Gastrocnemius medialis (tissue), 4 donors: ENCODE measurements around the gene MAG. TPM values are rescaled to one million over a fixed set of nuclear protein-coding genes. Genes with fewer than 3 reads are reported as not detected.

Source experiments
- ATAC-seq, 2 donors: fragments of 150-250 bp; one replicate each; pipeline ENCODE4 v1.9.1; 2016
- DNase-seq, 2 donors: peaks; one replicate each; pipeline ENCODE4 v3.0.0-alpha.2; 2019
- H3K27ac ChIP-seq, 4 donors: fragments of 200-600 bp; sonication (generic); 1 replicate in 1 of 4; 2 replicates in 3 of 4; pipeline ENCODE4 v1.5.1; 2016 to 2018; ENCODE audit warnings: mild to moderate bottlenecking in 2 of 4, moderate library complexity in 1 of 4
- H3K27me3 ChIP-seq, 3 donors: fragments of 200-600 bp; sonication (generic) in 2 of 3; 1 replicate in 1 of 3; 2 replicates in 2 of 3; pipeline versions ENCODE4 v1.5.1 to v1.6.0; 2016 to 2019; ENCODE audit warnings: mild to moderate bottlenecking in 1 of 3, moderate library complexity in 1 of 3
- H3K36me3 ChIP-seq, 2 donors: fragments of 200-600 bp; sonication (generic) in 1 of 2; one replicate each; pipeline ENCODE4 v1.5.1; 2017 to 2018
- H3K4me1 ChIP-seq, 2 donors: fragments of 200-600 bp; sonication (generic) in 1 of 2; one replicate each; pipeline ENCODE4 v1.5.1; 2016 to 2017; ENCODE audit warnings: mild to moderate bottlenecking in 2 of 2
- H3K4me3 ChIP-seq, 4 donors: fragments of 200-600 bp; sonication (generic) in 3 of 4; 1 replicate in 1 of 4; 2 replicates in 3 of 4; pipeline ENCODE4 v1.5.1; 2016 to 2019; ENCODE audit warnings: mild to moderate bottlenecking in 2 of 4
- H3K9me3 ChIP-seq, 3 donors: fragments of 200-600 bp; sonication (generic) in 2 of 3; 1 replicate in 1 of 3; 2 replicates in 2 of 3; pipeline ENCODE4 v1.5.1; 2016 to 2019
- POLR2A ChIP-seq, 2 donors: fragments of 450-650 bp; IDR thresholded peaks; one replicate each; pipeline ENCODE4 v1.6.1; 2017; ENCODE audit warnings: antibody characterized with exemption in 2 of 2, mild to moderate bottlenecking in 2 of 2, moderate library complexity in 2 of 2
- in situ Hi-C, 4 donors: fragments of 200-750 bp; cut with MboI; loops; one replicate each; pipeline versions ENCODE4 v1.15.0 to v1.8.0; 2017; ENCODE audit warnings: low sequenced_read_pairs in 4 of 4
- intact Hi-C: fragments of 100-400 bp; cut with DNase I; formaldehyde crosslinking; loops from one replicate; pipeline ENCODE4 v1.15.1; 2023; ENCODE audit warnings: low total_unique reads
- total RNA-seq, 4 donors: library from RNA; depleted of rRNA; stranded (reverse); fragments of >200 nt; gene quantifications; one replicate each; pipeline versions ENCODE4 v1.1.0 to v1.2.3, GENCODE V29; 2016
- TF ChIP-seq, protein P1 (sequence below), 5 experiments: fragments of 450-650 bp in 3 of 5; fragments of 200-600 bp in 2 of 5; sonication (generic) in 2 of 5; IDR thresholded peaks in 4 of 5; conservative IDR thresholded peaks in 1 of 5; 1 replicate in 4 of 5; 2 replicates in 1 of 5; pipeline ENCODE4 v1.5.1; 2016 to 2019; ENCODE audit warnings: antibody characterized with exemption in 5 of 5, mild to moderate bottlenecking in 3 of 5, moderate library complexity in 3 of 5

Gene MAG
- total RNA-seq, 4 donors from 2014 or later: 0.24 to 1.5 TPM; not detected in 2

DNA sequence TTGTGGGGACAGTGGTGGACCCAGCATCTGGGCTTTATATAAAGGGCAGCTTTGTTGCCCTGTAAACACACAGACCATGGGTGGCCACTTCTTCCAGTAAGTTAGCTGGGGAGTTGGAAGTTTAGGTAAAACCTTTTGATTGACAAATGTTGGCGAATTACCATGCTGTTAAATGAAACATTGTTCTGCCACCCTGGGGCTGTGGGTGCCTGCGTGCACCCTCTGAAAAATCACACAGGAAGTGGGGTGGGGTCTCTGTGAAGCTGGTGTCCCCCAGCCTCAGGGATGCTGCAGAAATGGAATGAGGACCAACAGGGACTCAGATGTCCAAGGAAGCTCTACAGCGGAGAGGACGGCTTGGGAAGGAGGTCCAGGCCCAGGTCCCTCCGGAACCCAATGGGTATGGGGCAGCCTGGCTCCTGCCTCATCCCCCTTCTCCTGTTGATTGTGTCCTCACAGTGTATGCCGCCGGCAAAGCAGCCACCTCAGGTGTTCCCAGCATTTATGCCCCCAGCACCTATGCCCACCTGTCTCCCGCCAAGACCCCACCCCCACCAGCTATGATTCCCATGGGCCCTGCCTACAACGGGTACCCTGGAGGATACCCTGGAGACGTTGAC, 26.0 kb upstream of the MAG start:
- Histone ChIP-seq H3K36me3 (peaks cover 0 to 10% of the 10 kb centered on the region in 2 donors), H3K4me1 (peaks cover 17 to 36% of the 10 kb centered on the region in 2 donors), H3K27me3 (no peaks in the 10 kb centered on the region), H3K27ac (peak overlapping the region; percentile 95 to 100 (median 100)), H3K9me3 (no peaks in the 10 kb centered on the region), H3K4me3 (no peak overlapping the region)
- ATAC-seq: no peak
- intact Hi-C loops: loop anchor here (5.0 kb wide), 5 partner anchors 199 to 671 kb away; partner anchors contain the start of genes COX6B1, HSPB6, LRFN3 and PROSER3
- in situ Hi-C loops: loop anchor here in 1 of 4 donors (10.0 to 25.0 kb wide), 2 partner anchors 111 to 279 kb away; partner anchors contain the start of gene FXYD5
- peak in 1 of 2 donors; percentile 13 for TF ChIP-seq POLR2A (IDR thresholded peaks at IDR 0.05)
- TF ChIP-seq, protein P1, sequence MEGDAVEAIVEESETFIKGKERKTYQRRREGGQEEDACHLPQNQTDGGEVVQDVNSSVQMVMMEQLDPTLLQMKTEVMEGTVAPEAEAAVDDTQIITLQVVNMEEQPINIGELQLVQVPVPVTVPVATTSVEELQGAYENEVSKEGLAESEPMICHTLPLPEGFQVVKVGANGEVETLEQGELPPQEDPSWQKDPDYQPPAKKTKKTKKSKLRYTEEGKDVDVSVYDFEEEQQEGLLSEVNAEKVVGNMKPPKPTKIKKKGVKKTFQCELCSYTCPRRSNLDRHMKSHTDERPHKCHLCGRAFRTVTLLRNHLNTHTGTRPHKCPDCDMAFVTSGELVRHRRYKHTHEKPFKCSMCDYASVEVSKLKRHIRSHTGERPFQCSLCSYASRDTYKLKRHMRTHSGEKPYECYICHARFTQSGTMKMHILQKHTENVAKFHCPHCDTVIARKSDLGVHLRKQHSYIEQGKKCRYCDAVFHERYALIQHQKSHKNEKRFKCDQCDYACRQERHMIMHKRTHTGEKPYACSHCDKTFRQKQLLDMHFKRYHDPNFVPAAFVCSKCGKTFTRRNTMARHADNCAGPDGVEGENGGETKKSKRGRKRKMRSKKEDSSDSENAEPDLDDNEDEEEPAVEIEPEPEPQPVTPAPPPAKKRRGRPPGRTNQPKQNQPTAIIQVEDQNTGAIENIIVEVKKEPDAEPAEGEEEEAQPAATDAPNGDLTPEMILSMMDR (IDR thresholded peaks at IDR 0.05 in 4 of 5, conservative IDR thresholded peaks at IDR 0.05 in 1 of 5): no peak
- no peak for DNase-seq

DNA sequence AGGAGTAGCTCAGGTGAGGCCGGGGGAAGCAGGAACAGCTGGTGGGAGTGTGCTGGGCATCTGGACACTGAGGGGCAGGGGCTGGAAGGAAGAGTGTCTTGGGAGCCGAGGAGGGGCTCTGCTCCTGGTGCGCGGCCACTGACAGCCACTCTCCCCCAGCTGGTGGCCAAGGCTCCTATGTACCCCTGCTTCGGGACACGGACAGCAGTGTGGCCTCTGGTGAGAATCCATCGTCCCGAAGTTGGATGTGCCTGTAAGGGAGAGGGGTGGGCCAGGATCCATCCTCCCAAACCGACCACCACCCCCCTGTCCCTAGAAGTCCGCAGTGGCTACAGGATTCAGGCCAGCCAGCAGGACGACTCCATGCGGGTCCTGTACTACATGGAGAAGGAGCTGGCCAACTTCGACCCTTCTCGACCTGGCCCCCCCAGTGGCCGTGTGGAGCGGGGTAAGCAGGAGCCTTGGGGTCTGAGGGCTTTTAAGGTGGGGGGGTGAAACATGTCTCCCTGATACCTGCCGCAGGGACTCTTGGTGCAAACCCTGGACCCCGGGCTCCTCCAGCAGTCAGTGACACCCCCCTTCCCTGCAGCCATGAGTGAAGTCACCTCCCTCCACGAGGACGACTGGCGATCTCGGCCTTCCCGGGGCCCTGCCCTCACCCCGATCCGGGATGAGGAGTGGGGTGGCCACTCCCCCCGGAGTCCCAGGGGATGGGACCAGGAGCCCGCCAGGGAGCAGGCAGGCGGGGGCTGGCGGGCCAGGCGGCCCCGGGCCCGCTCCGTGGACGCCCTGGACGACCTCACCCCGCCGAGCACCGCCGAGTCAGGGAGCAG, 25.2 kb upstream of the MAG start:
- Histone ChIP-seq H3K9me3 (no peaks in the 10 kb centered on the region), H3K4me1 (peaks cover 17 to 33% of the 10 kb centered on the region in 2 donors), H3K27ac (peak overlapping the region; percentile 95 to 100 (median 100)), H3K4me3 (peak overlapping the region; percentile 78 to 98 (median 92)), H3K36me3 (peaks cover 0 to 17% of the 10 kb centered on the region in 2 donors), H3K27me3 (no peaks in the 10 kb centered on the region)
- intact Hi-C loops (loop anchor here (5.0 kb wide), 5 partner anchors 199 to 671 kb away; partner anchors contain the start of genes COX6B1, HSPB6, LRFN3 and PROSER3), in situ Hi-C loops (loop anchor here in 1 of 4 donors (10.0 to 25.0 kb wide), 2 partner anchors 112 to 279 kb away; partner anchors contain the start of gene FXYD5)
- TF ChIP-seq, protein P1 (IDR thresholded peaks at IDR 0.05 in 4 of 5, conservative IDR thresholded peaks at IDR 0.05 in 1 of 5): no peak
- no peak for TF ChIP-seq POLR2A (IDR thresholded peaks at IDR 0.05)
- ATAC-seq (peak in 1 of 2 donors; percentile 1), DNase-seq (no peak)

DNA sequence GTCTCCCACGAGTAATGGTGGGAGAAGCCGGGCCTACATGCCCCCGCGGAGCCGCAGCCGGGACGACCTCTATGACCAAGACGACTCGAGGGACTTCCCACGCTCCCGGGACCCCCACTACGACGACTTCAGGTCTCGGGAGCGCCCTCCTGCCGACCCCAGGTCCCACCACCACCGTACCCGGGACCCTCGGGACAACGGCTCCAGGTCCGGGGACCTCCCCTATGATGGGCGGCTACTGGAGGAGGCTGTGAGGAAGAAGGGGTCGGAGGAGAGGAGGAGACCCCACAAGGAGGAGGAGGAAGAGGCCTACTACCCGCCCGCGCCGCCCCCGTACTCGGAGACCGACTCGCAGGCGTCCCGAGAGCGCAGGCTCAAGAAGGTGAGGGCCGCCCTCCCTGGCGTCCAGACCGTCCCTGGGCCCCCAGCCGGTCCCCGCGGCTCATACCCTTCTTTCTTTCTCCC, 24.6 kb upstream of the MAG start:
- ATAC-seq: peak; percentile 48 to 52
- intact Hi-C loops: loop anchor here (5.0 kb wide), 5 partner anchors 200 to 670 kb away; partner anchors contain the start of genes COX6B1, HSPB6, LRFN3 and PROSER3
- peak in 1 of 2 donors; percentile 54 for DNase-seq
- in situ Hi-C loops: loop anchor here in 1 of 4 donors (10.0 to 25.0 kb wide), 2 partner anchors 113 to 280 kb away; partner anchors contain the start of gene FXYD5
- Histone ChIP-seq H3K36me3 (peaks cover 0 to 24% of the 10 kb centered on the region in 2 donors), H3K9me3 (no peaks in the 10 kb centered on the region), H3K4me1 (peaks cover 17 to 31% of the 10 kb centered on the region in 2 donors), H3K27me3 (no peaks in the 10 kb centered on the region), H3K4me3 (peak overlapping the region; percentile 78 to 98 (median 92)), H3K27ac (peak overlapping the region; percentile 95 to 100 (median 100))
- TF ChIP-seq, protein P1 (IDR thresholded peaks at IDR 0.05 in 4 of 5, conservative IDR thresholded peaks at IDR 0.05 in 1 of 5): no peak
- TF ChIP-seq POLR2A (IDR thresholded peaks at IDR 0.05): no peak

DNA sequence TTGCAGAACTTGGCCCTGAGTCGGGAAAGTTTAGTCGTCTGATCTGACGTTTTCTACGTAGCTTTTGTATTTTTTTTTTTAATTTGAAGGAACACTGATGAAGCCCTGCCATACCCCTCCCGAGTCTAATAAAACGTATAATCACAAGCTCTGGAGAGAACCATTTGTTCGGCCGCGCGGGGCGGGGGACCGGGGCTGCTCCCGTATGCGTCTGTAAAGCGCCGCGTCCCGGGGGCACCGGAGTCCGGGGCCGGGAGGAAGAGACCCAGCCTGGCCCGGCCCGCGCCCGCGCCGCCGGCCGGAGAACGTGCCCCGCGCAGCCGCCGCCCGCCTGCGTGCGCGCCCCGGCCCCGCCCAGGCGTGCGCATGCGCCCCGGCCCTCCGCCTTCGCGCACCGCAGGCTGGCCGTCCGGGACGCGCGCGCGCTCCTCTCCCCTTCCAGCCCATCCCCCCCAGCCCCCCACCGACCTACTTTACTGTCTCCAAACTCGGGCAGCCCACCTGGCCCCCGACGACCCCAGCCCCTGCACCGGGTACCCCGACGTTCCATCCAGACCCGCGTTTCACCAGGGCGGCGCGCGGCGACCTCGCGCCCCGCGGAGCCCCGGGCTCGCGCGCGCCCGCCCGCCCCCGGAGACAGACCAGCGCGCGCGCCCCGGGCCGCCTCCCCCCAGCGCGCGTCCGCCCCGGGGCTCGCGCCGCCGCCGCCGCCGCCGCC, 24.0 kb upstream of the MAG start:
- in situ Hi-C loops: loop anchor here in 1 of 4 donors (10.0 to 25.0 kb wide), 2 partner anchors 113 to 281 kb away; partner anchors contain the start of gene FXYD5
- H3K36me3 ChIP-seq: peaks cover 0 to 29% of the 10 kb centered on the region in 2 donors

More for the DNA sequence above, 24.0 kb upstream of the MAG start:
- DNase-seq (peak; percentile 41 to 67), ATAC-seq (peak; percentile 67 to 69)
- Histone ChIP-seq H3K4me3 (peak overlapping the region; percentile 78 to 98 (median 92)), H3K27me3 (no peaks in the 10 kb centered on the region), H3K4me1 (peaks cover 17 to 31% of the 10 kb centered on the region in 2 donors), H3K27ac (peak overlapping the region; percentile 95 to 100 (median 100)), H3K9me3 (no peaks in the 10 kb centered on the region)
- intact Hi-C loops: loop anchor here (2.0 to 5.0 kb wide), 8 partner anchors 53 to 669 kb away; partner anchors contain the start of genes COX6B1, HSPB6, LRFN3 and PROSER3
- peak; percentile 90 to 95 for TF ChIP-seq POLR2A (IDR thresholded peaks at IDR 0.05)
- TF ChIP-seq, protein P1 (IDR thresholded peaks at IDR 0.05 in 4 of 5, conservative IDR thresholded peaks at IDR 0.05 in 1 of 5): no peak
